ENCODE measurements around the gene ALPK3. TPM values are rescaled to one million over a fixed set of nuclear protein-coding genes. Genes with fewer than 3 reads are reported as not detected.

ALPK3 gene
- total RNA-seq, 1 donor from 2014 or later, result 0.20 TPM

DNA sequence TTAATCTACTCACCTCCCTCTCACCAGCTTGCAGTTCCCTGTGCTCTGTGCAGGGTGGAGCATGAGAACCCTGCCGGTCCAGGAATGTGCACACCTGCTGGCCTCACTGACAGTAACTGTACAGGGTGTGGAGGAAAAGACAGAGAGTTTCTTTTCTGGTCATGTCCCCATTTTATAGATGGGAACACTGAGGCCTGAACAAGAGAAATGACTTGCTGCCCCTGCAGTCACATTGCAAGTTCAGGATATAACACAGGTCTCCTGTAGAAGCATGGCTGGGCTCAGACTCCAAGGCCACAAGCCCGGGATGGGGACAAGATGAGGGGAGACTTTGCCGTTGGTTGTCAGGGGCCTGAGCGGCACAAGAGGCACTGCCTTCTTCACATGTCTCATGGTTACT, 90.6 kb downstream of the ALPK3 start:
- peaks cover 3% of the 10 kb centered on the region for H3K27me3 Mint-ChIP-seq
- no peaks in the 10 kb centered on the region for H3K4me1 Mint-ChIP-seq
- no peaks in the 10 kb centered on the region for H3K9me3 Mint-ChIP-seq
- ATAC-seq (ENCODE audit: low read depth) (no peak), DNase-seq (no peak)
- POLR2A ChIA-PET, result no interaction called here
- H3K36me3 Mint-ChIP-seq (ENCODE audit: low read depth), result no peaks in the 10 kb centered on the region
- H3K4me3 Mint-ChIP-seq, result no peak overlapping the region
- TF ChIP-seq, protein P1, sequence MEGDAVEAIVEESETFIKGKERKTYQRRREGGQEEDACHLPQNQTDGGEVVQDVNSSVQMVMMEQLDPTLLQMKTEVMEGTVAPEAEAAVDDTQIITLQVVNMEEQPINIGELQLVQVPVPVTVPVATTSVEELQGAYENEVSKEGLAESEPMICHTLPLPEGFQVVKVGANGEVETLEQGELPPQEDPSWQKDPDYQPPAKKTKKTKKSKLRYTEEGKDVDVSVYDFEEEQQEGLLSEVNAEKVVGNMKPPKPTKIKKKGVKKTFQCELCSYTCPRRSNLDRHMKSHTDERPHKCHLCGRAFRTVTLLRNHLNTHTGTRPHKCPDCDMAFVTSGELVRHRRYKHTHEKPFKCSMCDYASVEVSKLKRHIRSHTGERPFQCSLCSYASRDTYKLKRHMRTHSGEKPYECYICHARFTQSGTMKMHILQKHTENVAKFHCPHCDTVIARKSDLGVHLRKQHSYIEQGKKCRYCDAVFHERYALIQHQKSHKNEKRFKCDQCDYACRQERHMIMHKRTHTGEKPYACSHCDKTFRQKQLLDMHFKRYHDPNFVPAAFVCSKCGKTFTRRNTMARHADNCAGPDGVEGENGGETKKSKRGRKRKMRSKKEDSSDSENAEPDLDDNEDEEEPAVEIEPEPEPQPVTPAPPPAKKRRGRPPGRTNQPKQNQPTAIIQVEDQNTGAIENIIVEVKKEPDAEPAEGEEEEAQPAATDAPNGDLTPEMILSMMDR (IDR thresholded peaks at IDR 0.05), result no peak
- CTCF ChIA-PET, result no interaction called here
- no peak overlapping the region for H3K27ac Mint-ChIP-seq
- intact Hi-C loops (cut with micrococcal nuclease), result no loop called here

DNA sequence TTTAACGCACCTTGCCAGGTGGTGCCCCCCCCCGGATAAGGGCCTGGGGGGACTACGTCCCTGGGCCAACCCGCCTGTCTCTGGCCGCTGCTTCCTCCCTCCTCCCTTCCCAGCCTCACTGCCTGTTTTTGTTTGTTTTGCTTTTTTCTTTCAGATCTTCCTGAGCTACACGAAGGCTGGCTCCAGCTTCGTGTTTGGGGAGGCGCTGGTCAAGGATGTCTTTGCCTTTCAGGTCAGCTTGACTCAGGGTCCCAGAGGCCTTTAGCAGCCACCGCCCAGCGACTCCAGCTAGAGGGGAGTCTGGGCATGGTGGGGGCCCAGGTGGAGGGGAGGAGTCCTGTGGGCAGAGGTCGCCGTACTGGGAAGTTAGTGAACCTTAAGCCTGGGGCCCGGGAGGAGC, 91.4 kb downstream of the ALPK3 start:
- DNase-seq (no peak), ATAC-seq (ENCODE audit: low read depth) (no peak)
- Mint-ChIP-seq H3K4me1 (no peaks in the 10 kb centered on the region), H3K36me3 (ENCODE audit: low read depth) (no peaks in the 10 kb centered on the region), H3K9me3 (no peaks in the 10 kb centered on the region), H3K4me3 (no peak overlapping the region), H3K27ac (no peak overlapping the region), H3K27me3 (peaks cover 3% of the 10 kb centered on the region)
- CTCF ChIA-PET, result no interaction called here
- TF ChIP-seq, protein P1 (IDR thresholded peaks at IDR 0.05), result no peak
- intact Hi-C loops (cut with micrococcal nuclease), result no loop called here
- POLR2A ChIA-PET, result no interaction called here

DNA sequence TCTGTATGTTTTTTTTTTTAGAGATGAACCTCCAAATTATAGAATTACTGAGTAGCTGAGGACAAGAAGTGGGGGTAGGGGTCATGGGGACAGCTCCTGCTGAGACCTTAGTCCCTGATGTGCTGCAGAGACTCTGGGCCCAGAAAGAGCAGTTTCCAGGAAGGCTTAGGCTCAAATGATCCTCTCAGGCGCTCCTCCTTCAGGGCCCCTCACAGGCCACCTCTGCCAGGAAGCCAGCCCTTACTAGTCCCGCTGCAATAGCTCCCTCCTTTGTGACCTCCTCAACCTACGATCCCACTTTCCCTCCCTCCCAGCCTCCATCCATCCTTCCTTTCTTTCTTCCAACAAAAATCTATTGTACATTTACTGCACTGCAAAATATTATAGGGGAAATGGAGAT, 91.9 kb downstream of the ALPK3 start:
- Mint-ChIP-seq H3K27me3 (peaks cover 3% of the 10 kb centered on the region), H3K4me1 (no peaks in the 10 kb centered on the region), H3K9me3 (no peaks in the 10 kb centered on the region), H3K4me3 (no peak overlapping the region), H3K27ac (no peak overlapping the region), H3K36me3 (ENCODE audit: low read depth) (no peaks in the 10 kb centered on the region)
- ATAC-seq (ENCODE audit: low read depth) (no peak), DNase-seq (no peak)
- TF ChIP-seq, protein P1 (IDR thresholded peaks at IDR 0.05), result no peak
- CTCF ChIA-PET, result no interaction called here
- POLR2A ChIA-PET, result no interaction called here
- intact Hi-C loops (cut with micrococcal nuclease), result no loop called here

DNA sequence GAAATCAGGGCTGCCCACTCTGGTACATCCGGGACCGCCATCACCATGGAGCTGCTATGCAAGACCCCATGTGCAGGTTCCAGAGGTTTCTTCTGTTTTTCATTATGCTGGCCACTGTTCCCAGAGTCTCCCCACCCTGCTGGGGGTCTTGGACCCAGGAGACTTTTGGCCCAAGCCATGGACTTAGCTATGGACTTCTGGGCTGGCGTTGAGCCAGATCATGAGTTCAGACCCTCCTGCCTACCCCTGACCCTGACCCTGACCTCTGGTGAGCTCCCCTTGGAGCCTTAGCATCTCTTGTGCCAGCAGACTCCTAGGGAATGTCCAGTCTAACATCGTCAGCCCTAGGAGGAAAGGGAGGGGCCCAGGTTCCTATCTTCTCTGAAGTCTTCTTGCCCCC, 92.6 kb downstream of the ALPK3 start:
- ChIA-PET POLR2A (no interaction called here), CTCF (no interaction called here)
- DNase-seq, result no peak
- Mint-ChIP-seq H3K9me3 (no peaks in the 10 kb centered on the region), H3K36me3 (ENCODE audit: low read depth) (no peaks in the 10 kb centered on the region), H3K27me3 (peaks cover 3% of the 10 kb centered on the region), H3K4me1 (peaks cover under 1% of the 10 kb centered on the region), H3K27ac (no peak overlapping the region), H3K4me3 (no peak overlapping the region)
- no peak for ATAC-seq (ENCODE audit: low read depth)
- TF ChIP-seq, protein P1 (IDR thresholded peaks at IDR 0.05), result no peak
- intact Hi-C loops (cut with micrococcal nuclease), result no loop called here

DNA sequence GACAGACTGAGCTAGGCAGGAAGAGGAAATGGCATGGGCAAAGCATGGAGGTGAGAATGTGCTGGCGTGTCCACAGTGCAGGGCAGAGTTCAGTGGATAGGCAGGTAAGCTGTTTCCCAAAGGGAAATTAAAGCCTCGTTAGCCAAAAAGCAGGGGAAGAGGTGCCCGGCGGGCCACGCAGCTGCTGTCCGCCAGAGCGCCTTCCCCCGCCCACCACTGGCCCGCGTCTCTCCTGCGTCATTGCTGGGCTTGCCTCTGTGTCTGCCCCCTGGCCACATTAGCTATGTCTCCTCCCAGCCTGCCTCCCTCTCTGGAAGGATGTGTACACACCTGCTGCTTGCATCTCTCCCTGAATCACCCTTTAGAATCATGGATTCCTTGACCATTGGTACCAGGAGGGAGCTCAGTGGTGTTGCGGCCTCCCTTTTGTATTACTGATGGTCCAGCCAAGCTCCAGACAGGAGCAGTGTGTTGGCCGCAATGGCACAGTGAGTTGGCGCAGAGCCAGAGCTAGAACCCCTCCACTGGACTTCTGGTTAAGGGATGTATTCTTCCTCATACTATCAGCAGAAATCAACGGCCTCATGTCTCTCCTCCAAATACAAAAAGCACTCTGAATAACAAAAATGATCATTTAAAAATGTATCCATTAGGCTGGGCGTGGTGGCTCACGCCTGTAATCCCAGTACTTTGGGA, 93.9 kb downstream of the ALPK3 start:
- DNase-seq (no peak), ATAC-seq (ENCODE audit: low read depth) (no peak)
- intact Hi-C loops (cut with micrococcal nuclease), result no loop called here
- no peaks in the 10 kb centered on the region for H3K9me3 Mint-ChIP-seq
- H3K36me3 Mint-ChIP-seq (ENCODE audit: low read depth), result no peaks in the 10 kb centered on the region
- no peak overlapping the region for H3K4me3 Mint-ChIP-seq
- POLR2A ChIA-PET, result no interaction called here
- no peak overlapping the region for H3K27ac Mint-ChIP-seq
- TF ChIP-seq, protein P1 (IDR thresholded peaks at IDR 0.05), result no peak
- peaks cover 9% of the 10 kb centered on the region for H3K27me3 Mint-ChIP-seq
- CTCF ChIA-PET, result no interaction called here
- peaks cover 2% of the 10 kb centered on the region for H3K4me1 Mint-ChIP-seq
